Mesendoderm (in vitro differentiated cells): ENCODE data around the gene RNASE4. TPM values are rescaled to one million over a fixed set of nuclear protein-coding genes. Genes with fewer than 3 reads are reported as not detected.

Experiments
- small RNA-seq: library from polyadenylated mRNA; stranded (forward); fragments of <200 nt; extraction: miRNeasy Mini kit (QIAGEN cat#:217004); gene quantifications from one replicate; pipeline ENCODE3, GENCODE V24; 2013; ENCODE audit not compliant: insufficient read depth

Gene RNASE4

Small RNA genes lying within 50 kb of the gene (small RNA-seq; reads per million reads assigned to genes)
- not detected for gene RF00019
